Fibroblast of lung (primary cell): ENCODE results near the gene ZNF22. TPM values are rescaled to one million over a fixed set of nuclear protein-coding genes. Genes with fewer than 3 reads are reported as not detected.
A peak's percentile ranks its signal among the peaks of the same experiment; 100 is the strongest.
"Not testable (repeated sequence)": the region's sequence is repeated elsewhere in the genome, so short reads cannot be mapped to it uniquely, and the experiment has no call there.

Source experiments
- DNase-seq, 2 donors: peaks; one replicate each; pipeline versions ENCODE4 v3.0.0 to v3.0.0-alpha.2; 2010; ENCODE audit warnings: low read depth in 2 of 2
- H2AFZ ChIP-seq: 2 replicates; pipeline ENCODE4 v1.5.1; 2012; ENCODE audit warnings: low read length, control low read depth, inconsistent platforms
- H3K27ac ChIP-seq: 2 replicates; pipeline ENCODE4 v1.5.1; 2011; ENCODE audit warnings: low read length, control low read depth; ENCODE audit not compliant: insufficient read depth
- H3K27me3 ChIP-seq: 2 replicates; pipeline ENCODE4 v1.5.1; 2011; ENCODE audit warnings: mild to moderate bottlenecking, low read length; ENCODE audit not compliant: control insufficient read depth, insufficient read depth
- H3K36me3 ChIP-seq: 2 replicates; pipeline ENCODE4 v1.5.1; 2011; ENCODE audit warnings: low read length; ENCODE audit not compliant: control insufficient read depth, insufficient read depth
- H3K4me1 ChIP-seq: 2 replicates; pipeline ENCODE4 v1.5.1; 2011; ENCODE audit warnings: low read length; ENCODE audit not compliant: control insufficient read depth, insufficient read depth; ENCODE audit errors: extremely low read depth
- H3K4me2 ChIP-seq: 2 replicates; pipeline ENCODE4 v1.5.1; 2011; ENCODE audit warnings: low read length, control low read depth; ENCODE audit not compliant: insufficient read depth; ENCODE audit errors: extremely low read depth
- H3K4me3 ChIP-seq, 4 experiments: fragments of 200-600 bp in 1 of 4; sonication (generic) in 1 of 4; replicated peaks in 1 of 4; 2 replicates each; pipeline ENCODE4 v1.5.1; 2011 to 2016; ENCODE audit warnings: low read length in 4 of 4, low read depth in 3 of 4, mild to moderate bottlenecking in 3 of 4, control low read depth in 2 of 4, inconsistent platforms in 1 of 4, mixed read lengths in 1 of 4; ENCODE audit not compliant: insufficient read depth in 1 of 4; ENCODE audit errors: control extremely low read depth in 1 of 4
- H3K79me2 ChIP-seq: 2 replicates; pipeline ENCODE4 v1.5.1; 2012; ENCODE audit warnings: mild to moderate bottlenecking, low read length, inconsistent platforms; ENCODE audit not compliant: control insufficient read depth, insufficient read depth
- H3K9ac ChIP-seq: 2 replicates; pipeline ENCODE4 v1.5.1; 2011; ENCODE audit warnings: mild to moderate bottlenecking, low read length, control low read depth; ENCODE audit not compliant: insufficient read depth
- H3K9me3 ChIP-seq: 2 replicates; pipeline ENCODE4 v1.5.1; 2012; ENCODE audit warnings: low read depth, low read length; ENCODE audit not compliant: control insufficient read depth, insufficient read depth
- H4K20me1 ChIP-seq: 2 replicates; pipeline ENCODE4 v1.5.1; 2011; ENCODE audit warnings: low read length; ENCODE audit not compliant: control insufficient read depth, insufficient read depth; ENCODE audit errors: extremely low read depth
- CTCF ChIP-seq, 2 donors: IDR thresholded peaks in 1 of 2; conservative IDR thresholded peaks in 1 of 2; 1 replicate in 1 of 2; 2 replicates in 1 of 2; pipeline ENCODE4 v1.5.1; 2011 to 2012; ENCODE audit warnings: low read length in 2 of 2, control low read depth in 1 of 2, inconsistent platforms in 1 of 2, low read depth in 1 of 2, mild to moderate bottlenecking in 1 of 2
- EZH2 ChIP-seq: IDR thresholded peaks from 2 replicates; pipeline ENCODE4 v1.5.1; 2012; ENCODE audit warnings: low read length, control low read depth, mild to moderate bottlenecking; ENCODE audit errors: missing control alignments
- polyA plus RNA-seq, 2 donors: library from polyadenylated mRNA; depleted of rRNA in 1 of 2; stranded (reverse) in 1 of 2; unstranded in 1 of 2; fragments of >200 nt; gene quantifications; 2 replicates each; pipeline ENCODE4 v1.2.1, GENCODE V29; 2011 to 2012; ENCODE audit warnings: missing spikeins in 1 of 2
- total RNA-seq: library from RNA; depleted of rRNA; stranded (reverse); fragments of >200 nt; gene quantifications from 2 replicates; pipeline ENCODE4 v1.2.1, GENCODE V29; 2014

The ZNF22 gene
- total and polyA plus RNA-seq, 2 donors (not counting 1 experiment from before 2014, with no cell fraction given) = 16.0 to 23.0 TPM

- Histone ChIP-seq H3K4me3 (no peak overlapping the region), H3K36me3 (peaks cover 2% of the 10 kb centered on the region), H3K27me3 (no peaks in the 10 kb centered on the region), H3K27ac (no peak overlapping the region), H3K79me2 (peaks cover 15% of the 10 kb centered on the region), H3K4me2 (no peak overlapping the region), H2AFZ (no peak overlapping the region), H4K20me1 (no peaks in the 10 kb centered on the region), H3K9ac (no peak overlapping the region), H3K9me3 (no peaks in the 10 kb centered on the region), H3K4me1 (no peaks in the 10 kb centered on the region)
- TF ChIP-seq CTCF (conservative IDR thresholded peaks at IDR 0.05 in 1 of 2, IDR thresholded peaks at IDR 0.05 in 1 of 2; ENCODE audit: low read depth in 1 of 2, low read length in 2 of 2) (no peak), EZH2 (no peak)
- no peak for DNase-seq
Observed at GRCh38 chr10:45006276-45007030, 5.7 kb downstream of the ZNF22 start.

- DNase-seq = peak; percentile 84 to 93
- Histone ChIP-seq H3K36me3 (peaks cover under 1% of the 10 kb centered on the region), H2AFZ (no peak overlapping the region), H3K27ac (no peak overlapping the region), H3K9me3 (no peaks in the 10 kb centered on the region), H3K79me2 (peaks cover under 1% of the 10 kb centered on the region), H4K20me1 (no peaks in the 10 kb centered on the region), H3K4me3 (peak overlapping the region in 1 of 4 experiments; percentile 28), H3K9ac (no peak overlapping the region), H3K4me2 (peak overlapping the region; percentile 37), H3K27me3 (no peaks in the 10 kb centered on the region), H3K4me1 (no peaks in the 10 kb centered on the region)
- TF ChIP-seq EZH2 = no peak
- TF ChIP-seq CTCF (conservative IDR thresholded peaks at IDR 0.05 in 1 of 2, IDR thresholded peaks at IDR 0.05 in 1 of 2; ENCODE audit: low read depth in 1 of 2, low read length in 2 of 2) = peak; percentile 71 to 81
Observed at GRCh38 chr10:45008524-45009161, 7.9 kb downstream of the ZNF22 start.

GRCh38 chr10:45014557-45014956 is 13.8 kb downstream of the ZNF22 start:
- not testable (repeated sequence) for H3K4me3 ChIP-seq, H3K4me1 ChIP-seq, H3K79me2 ChIP-seq, H3K9me3 ChIP-seq, H3K36me3 ChIP-seq, H3K27me3 ChIP-seq, H3K4me2 ChIP-seq, H3K9ac ChIP-seq, H4K20me1 ChIP-seq, H3K27ac ChIP-seq, H2AFZ ChIP-seq, DNase-seq
